WTC11 (cell line): ENCODE results near the gene CLRN3. TPM values are rescaled to one million over a fixed set of nuclear protein-coding genes. Genes with fewer than 3 reads are reported as not detected.
A peak's percentile ranks its signal among the peaks of the same experiment; 100 is the strongest.

Experiments
- ATAC-seq: fragments of 200-7000 bp; cut with Tn5 transposase; 2 replicates; pipeline ENCODE4 v1.10.0; 2021; ENCODE audit warnings: mild to moderate bottlenecking, moderate library complexity
- CTCF ChIA-PET: fragments of 300-600 bp; sonication (Branson Sonifier 250); formaldehyde crosslinking; loops from one replicate; lab custom pipeline; 2021; ENCODE audit warnings: antibody characterized with exemption; lab: Charles Lee
- POLR2A ChIA-PET: fragments of 350-600 bp; sonication (Branson Sonifier 250); formaldehyde crosslinking; loops from one replicate; lab custom pipeline; 2021; ENCODE audit warnings: antibody characterized with exemption; lab: Charles Lee
- DNase-seq: peaks from one replicate; pipeline ENCODE4 v3.0.0; 2021; ENCODE audit warnings: low spot score
- H3K27ac Mint-ChIP-seq: 2 replicates; pipeline ENCODE4 v1.8.0; 2021; ENCODE audit warnings: mixed read lengths
- H3K27me3 Mint-ChIP-seq: 2 replicates; pipeline ENCODE4 v1.8.0; 2021; ENCODE audit warnings: low read depth, mild to moderate bottlenecking, moderate library complexity, mixed read lengths
- H3K36me3 Mint-ChIP-seq: 2 replicates; pipeline ENCODE4 v1.8.0; 2021; ENCODE audit warnings: mixed read lengths
- H3K4me1 Mint-ChIP-seq: 2 replicates; pipeline ENCODE4 v1.8.0; 2022; ENCODE audit warnings: mixed read lengths
- H3K4me3 Mint-ChIP-seq: 2 replicates; pipeline ENCODE4 v1.8.0; 2021; ENCODE audit warnings: mild to moderate bottlenecking, moderate library complexity, mixed read lengths
- H3K9me3 Mint-ChIP-seq: 2 replicates; pipeline ENCODE4 v1.8.0; 2021; ENCODE audit warnings: mixed read lengths
- ATF1 ChIP-seq: sonication (generic); formaldehyde crosslinking; IDR thresholded peaks from 2 replicates; pipeline ENCODE4 v1.8.1; 2023; ENCODE audit warnings: mild to moderate bottlenecking, moderate library complexity, missing genetic modification reagents
- CBFB ChIP-seq: sonication (generic); formaldehyde crosslinking; IDR thresholded peaks from 2 replicates; pipeline ENCODE4 v1.8.1; 2022; ENCODE audit warnings: mild to moderate bottlenecking, low read depth, missing genetic modification reagents
- EMX1 ChIP-seq: fragments of 250-450 bp; sonication (Bioruptor Pico); IDR thresholded peaks from 2 replicates; pipeline ENCODE4 v1.8.0; 2021; ENCODE audit warnings: mild to moderate bottlenecking
- ESRRA ChIP-seq: sonication (generic); formaldehyde crosslinking; IDR thresholded peaks from 2 replicates; pipeline ENCODE4 v1.8.1; 2022; ENCODE audit warnings: mild to moderate bottlenecking, missing genetic modification reagents, borderline replicate concordance
- FOXJ3 ChIP-seq: sonication (generic); formaldehyde crosslinking; IDR thresholded peaks from 2 replicates; pipeline ENCODE4 v1.9.0; 2021; ENCODE audit warnings: missing genetic modification reagents, mild to moderate bottlenecking, borderline replicate concordance
- MYBL2 ChIP-seq: sonication (generic); formaldehyde crosslinking; IDR thresholded peaks from 2 replicates; pipeline ENCODE4 v1.8.1; 2023; ENCODE audit warnings: mild to moderate bottlenecking, moderate library complexity, missing genetic modification reagents
- NR2C2 ChIP-seq: sonication (generic); formaldehyde crosslinking; IDR thresholded peaks from 2 replicates; pipeline ENCODE4 v1.8.0; 2022; ENCODE audit warnings: mild to moderate bottlenecking, missing genetic modification reagents
- ZBTB21 ChIP-seq: sonication (generic); formaldehyde crosslinking; IDR thresholded peaks from 2 replicates; pipeline ENCODE4 v1.8.1; 2023; ENCODE audit warnings: mild to moderate bottlenecking, missing genetic modification reagents, borderline replicate concordance
- ZNF138 ChIP-seq: sonication (generic); formaldehyde crosslinking; conservative IDR thresholded peaks from 2 replicates; pipeline ENCODE4 v1.8.1; 2022; ENCODE audit warnings: mild to moderate bottlenecking, moderate library complexity, missing genetic modification reagents
- ZNF232 ChIP-seq: sonication (generic); formaldehyde crosslinking; IDR thresholded peaks from 2 replicates; pipeline ENCODE4 v1.8.0; 2022; ENCODE audit warnings: mild to moderate bottlenecking, missing genetic modification reagents
- ZNF416 ChIP-seq: fragments of 250-450 bp; sonication (Bioruptor Pico); IDR thresholded peaks from 2 replicates; pipeline ENCODE4 v1.9.0; 2021; ENCODE audit warnings: mild to moderate bottlenecking, inconsistent platforms
- ZNF671 ChIP-seq: fragments of 250-450 bp; sonication (Bioruptor Pico); IDR thresholded peaks from 2 replicates; pipeline ENCODE4 v1.8.0; 2021; ENCODE audit warnings: mild to moderate bottlenecking
- total RNA-seq: library from RNA; stranded (reverse); gene quantifications from 3 replicates; pipeline ENCODE4 v1.2.3, GENCODE V29; 2021
- TF ChIP-seq, protein P1 (sequence below): fragments of 250-450 bp; sonication (Bioruptor Pico); IDR thresholded peaks from 2 replicates; pipeline ENCODE4 v1.9.0; 2021; ENCODE audit warnings: mild to moderate bottlenecking, borderline replicate concordance
- TF ChIP-seq, protein P2 (sequence below): sonication (generic); formaldehyde crosslinking; IDR thresholded peaks from 2 replicates; pipeline ENCODE4 v1.8.1; 2023; ENCODE audit warnings: mild to moderate bottlenecking, missing genetic modification reagents
- TF ChIP-seq, protein P3 (sequence below): sonication (generic); formaldehyde crosslinking; IDR thresholded peaks from 2 replicates; pipeline ENCODE4 v1.8.0; 2022; ENCODE audit warnings: mild to moderate bottlenecking, missing genetic modification reagents
- TF ChIP-seq, protein P4 (sequence below): sonication (generic); formaldehyde crosslinking; IDR thresholded peaks from 2 replicates; pipeline ENCODE4 v1.8.1; 2023; ENCODE audit warnings: mild to moderate bottlenecking, missing genetic modification reagents, borderline replicate concordance
- TF ChIP-seq, protein P5 (sequence below): sonication (generic); formaldehyde crosslinking; IDR thresholded peaks from 2 replicates; pipeline ENCODE4 v1.8.1; 2022; ENCODE audit warnings: mild to moderate bottlenecking, missing genetic modification reagents, moderate library complexity, borderline replicate concordance
- TF ChIP-seq, protein P6 (sequence below): sonication (generic); formaldehyde crosslinking; IDR thresholded peaks from 2 replicates; pipeline ENCODE4 v1.8.1; 2023; ENCODE audit warnings: mild to moderate bottlenecking, moderate library complexity, missing genetic modification reagents
- TF ChIP-seq, protein P7 (sequence below): fragments of 250-450 bp; sonication (Bioruptor Pico); conservative IDR thresholded peaks from 2 replicates; pipeline ENCODE4 v1.9.0; 2021; ENCODE audit warnings: mild to moderate bottlenecking

Gene CLRN3
- total RNA-seq, 1 experiment from 2014 or later, result not detected

DNA sequence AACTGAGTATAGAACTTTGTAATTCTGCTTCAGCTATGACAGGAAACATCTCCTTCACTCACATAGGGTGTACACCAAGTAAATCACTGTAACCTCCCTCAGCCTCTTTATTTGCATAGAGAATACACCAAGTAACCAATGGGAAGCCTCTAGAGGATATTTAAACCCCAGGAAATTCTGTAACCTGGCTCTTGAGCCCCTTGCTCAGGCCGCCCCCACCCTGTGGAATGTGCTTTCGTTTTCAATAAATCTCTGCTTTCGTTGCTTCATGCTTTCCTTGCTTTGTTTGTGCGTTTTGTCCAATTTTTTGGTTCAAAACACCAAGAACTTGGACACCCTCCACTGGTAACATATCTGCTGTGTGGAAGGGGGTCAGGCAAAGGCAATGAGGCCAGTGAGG is 60.2 kb downstream of the CLRN3 start:
- no peaks in the 10 kb centered on the region for H3K9me3 Mint-ChIP-seq
- H3K27ac Mint-ChIP-seq, result peak overlapping the region; percentile 60; the same call in 1 of the 2 replicates
- H3K4me1 Mint-ChIP-seq, result peaks cover 6% of the 10 kb centered on the region
- ChIA-PET POLR2A (no interaction called here), CTCF (no interaction called here)
- H3K27me3 Mint-ChIP-seq, result no peaks in the 10 kb centered on the region
- ATAC-seq (peak; percentile 65), DNase-seq (no peak)
- H3K36me3 Mint-ChIP-seq, result no peaks in the 10 kb centered on the region
- TF ChIP-seq NR2C2 (CRISPR knock-in tag) (no peak), EMX1 (CRISPR knock-in tag) (no peak), FOXJ3 (CRISPR knock-in tag) (no peak), ZNF232 (CRISPR knock-in tag) (no peak), ZNF138 (no peak), ZNF416 (no peak)
- TF ChIP-seq, protein P1, sequence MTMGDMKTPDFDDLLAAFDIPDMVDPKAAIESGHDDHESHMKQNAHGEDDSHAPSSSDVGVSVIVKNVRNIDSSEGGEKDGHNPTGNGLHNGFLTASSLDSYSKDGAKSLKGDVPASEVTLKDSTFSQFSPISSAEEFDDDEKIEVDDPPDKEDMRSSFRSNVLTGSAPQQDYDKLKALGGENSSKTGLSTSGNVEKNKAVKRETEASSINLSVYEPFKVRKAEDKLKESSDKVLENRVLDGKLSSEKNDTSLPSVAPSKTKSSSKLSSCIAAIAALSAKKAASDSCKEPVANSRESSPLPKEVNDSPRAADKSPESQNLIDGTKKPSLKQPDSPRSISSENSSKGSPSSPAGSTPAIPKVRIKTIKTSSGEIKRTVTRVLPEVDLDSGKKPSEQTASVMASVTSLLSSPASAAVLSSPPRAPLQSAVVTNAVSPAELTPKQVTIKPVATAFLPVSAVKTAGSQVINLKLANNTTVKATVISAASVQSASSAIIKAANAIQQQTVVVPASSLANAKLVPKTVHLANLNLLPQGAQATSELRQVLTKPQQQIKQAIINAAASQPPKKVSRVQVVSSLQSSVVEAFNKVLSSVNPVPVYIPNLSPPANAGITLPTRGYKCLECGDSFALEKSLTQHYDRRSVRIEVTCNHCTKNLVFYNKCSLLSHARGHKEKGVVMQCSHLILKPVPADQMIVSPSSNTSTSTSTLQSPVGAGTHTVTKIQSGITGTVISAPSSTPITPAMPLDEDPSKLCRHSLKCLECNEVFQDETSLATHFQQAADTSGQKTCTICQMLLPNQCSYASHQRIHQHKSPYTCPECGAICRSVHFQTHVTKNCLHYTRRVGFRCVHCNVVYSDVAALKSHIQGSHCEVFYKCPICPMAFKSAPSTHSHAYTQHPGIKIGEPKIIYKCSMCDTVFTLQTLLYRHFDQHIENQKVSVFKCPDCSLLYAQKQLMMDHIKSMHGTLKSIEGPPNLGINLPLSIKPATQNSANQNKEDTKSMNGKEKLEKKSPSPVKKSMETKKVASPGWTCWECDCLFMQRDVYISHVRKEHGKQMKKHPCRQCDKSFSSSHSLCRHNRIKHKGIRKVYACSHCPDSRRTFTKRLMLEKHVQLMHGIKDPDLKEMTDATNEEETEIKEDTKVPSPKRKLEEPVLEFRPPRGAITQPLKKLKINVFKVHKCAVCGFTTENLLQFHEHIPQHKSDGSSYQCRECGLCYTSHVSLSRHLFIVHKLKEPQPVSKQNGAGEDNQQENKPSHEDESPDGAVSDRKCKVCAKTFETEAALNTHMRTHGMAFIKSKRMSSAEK, result no peak
- TF ChIP-seq, protein P2, sequence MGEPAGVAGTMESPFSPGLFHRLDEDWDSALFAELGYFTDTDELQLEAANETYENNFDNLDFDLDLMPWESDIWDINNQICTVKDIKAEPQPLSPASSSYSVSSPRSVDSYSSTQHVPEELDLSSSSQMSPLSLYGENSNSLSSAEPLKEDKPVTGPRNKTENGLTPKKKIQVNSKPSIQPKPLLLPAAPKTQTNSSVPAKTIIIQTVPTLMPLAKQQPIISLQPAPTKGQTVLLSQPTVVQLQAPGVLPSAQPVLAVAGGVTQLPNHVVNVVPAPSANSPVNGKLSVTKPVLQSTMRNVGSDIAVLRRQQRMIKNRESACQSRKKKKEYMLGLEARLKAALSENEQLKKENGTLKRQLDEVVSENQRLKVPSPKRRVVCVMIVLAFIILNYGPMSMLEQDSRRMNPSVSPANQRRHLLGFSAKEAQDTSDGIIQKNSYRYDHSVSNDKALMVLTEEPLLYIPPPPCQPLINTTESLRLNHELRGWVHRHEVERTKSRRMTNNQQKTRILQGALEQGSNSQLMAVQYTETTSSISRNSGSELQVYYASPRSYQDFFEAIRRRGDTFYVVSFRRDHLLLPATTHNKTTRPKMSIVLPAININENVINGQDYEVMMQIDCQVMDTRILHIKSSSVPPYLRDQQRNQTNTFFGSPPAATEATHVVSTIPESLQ (CRISPR knock-in tag), result no peak
- TF ChIP-seq, protein P3, sequence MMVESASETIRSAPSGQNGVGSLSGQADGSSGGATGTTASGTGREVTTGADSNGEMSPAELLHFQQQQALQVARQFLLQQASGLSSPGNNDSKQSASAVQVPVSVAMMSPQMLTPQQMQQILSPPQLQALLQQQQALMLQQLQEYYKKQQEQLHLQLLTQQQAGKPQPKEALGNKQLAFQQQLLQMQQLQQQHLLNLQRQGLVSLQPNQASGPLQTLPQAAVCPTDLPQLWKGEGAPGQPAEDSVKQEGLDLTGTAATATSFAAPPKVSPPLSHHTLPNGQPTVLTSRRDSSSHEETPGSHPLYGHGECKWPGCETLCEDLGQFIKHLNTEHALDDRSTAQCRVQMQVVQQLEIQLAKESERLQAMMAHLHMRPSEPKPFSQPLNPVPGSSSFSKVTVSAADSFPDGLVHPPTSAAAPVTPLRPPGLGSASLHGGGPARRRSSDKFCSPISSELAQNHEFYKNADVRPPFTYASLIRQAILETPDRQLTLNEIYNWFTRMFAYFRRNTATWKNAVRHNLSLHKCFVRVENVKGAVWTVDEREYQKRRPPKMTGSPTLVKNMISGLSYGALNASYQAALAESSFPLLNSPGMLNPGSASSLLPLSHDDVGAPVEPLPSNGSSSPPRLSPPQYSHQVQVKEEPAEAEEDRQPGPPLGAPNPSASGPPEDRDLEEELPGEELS (CRISPR knock-in tag), result no peak
- TF ChIP-seq, protein P4, sequence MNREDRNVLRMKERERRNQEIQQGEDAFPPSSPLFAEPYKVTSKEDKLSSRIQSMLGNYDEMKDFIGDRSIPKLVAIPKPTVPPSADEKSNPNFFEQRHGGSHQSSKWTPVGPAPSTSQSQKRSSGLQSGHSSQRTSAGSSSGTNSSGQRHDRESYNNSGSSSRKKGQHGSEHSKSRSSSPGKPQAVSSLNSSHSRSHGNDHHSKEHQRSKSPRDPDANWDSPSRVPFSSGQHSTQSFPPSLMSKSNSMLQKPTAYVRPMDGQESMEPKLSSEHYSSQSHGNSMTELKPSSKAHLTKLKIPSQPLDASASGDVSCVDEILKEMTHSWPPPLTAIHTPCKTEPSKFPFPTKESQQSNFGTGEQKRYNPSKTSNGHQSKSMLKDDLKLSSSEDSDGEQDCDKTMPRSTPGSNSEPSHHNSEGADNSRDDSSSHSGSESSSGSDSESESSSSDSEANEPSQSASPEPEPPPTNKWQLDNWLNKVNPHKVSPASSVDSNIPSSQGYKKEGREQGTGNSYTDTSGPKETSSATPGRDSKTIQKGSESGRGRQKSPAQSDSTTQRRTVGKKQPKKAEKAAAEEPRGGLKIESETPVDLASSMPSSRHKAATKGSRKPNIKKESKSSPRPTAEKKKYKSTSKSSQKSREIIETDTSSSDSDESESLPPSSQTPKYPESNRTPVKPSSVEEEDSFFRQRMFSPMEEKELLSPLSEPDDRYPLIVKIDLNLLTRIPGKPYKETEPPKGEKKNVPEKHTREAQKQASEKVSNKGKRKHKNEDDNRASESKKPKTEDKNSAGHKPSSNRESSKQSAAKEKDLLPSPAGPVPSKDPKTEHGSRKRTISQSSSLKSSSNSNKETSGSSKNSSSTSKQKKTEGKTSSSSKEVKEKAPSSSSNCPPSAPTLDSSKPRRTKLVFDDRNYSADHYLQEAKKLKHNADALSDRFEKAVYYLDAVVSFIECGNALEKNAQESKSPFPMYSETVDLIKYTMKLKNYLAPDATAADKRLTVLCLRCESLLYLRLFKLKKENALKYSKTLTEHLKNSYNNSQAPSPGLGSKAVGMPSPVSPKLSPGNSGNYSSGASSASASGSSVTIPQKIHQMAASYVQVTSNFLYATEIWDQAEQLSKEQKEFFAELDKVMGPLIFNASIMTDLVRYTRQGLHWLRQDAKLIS, result no peak
- TF ChIP-seq, protein P5, sequence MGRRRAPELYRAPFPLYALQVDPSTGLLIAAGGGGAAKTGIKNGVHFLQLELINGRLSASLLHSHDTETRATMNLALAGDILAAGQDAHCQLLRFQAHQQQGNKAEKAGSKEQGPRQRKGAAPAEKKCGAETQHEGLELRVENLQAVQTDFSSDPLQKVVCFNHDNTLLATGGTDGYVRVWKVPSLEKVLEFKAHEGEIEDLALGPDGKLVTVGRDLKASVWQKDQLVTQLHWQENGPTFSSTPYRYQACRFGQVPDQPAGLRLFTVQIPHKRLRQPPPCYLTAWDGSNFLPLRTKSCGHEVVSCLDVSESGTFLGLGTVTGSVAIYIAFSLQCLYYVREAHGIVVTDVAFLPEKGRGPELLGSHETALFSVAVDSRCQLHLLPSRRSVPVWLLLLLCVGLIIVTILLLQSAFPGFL (CRISPR knock-in tag), result no peak
- no peak overlapping the region for H3K4me3 Mint-ChIP-seq

DNA sequence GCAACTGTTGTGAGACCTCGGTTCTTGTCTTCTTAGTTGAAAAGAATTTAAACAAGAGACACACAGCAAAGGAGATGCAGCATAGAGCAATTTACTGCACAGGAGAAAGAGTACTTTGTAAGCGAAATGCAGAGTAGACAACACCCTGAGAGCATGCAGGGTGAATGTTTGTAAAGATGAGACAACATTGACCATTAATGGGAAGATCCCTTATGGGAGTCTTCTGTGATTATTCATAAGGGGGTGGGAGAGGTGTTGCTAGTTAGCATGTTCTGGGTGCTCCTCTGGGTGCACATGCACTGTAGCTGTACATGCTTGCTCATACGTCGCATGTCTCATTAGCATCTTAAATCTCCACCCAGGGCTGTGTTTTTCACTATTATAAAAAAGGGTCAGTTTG is 62.3 kb downstream of the CLRN3 start:
- DNase-seq, result no peak
- Mint-ChIP-seq H3K27me3 (no peaks in the 10 kb centered on the region), H3K4me3 (no peak overlapping the region), H3K9me3 (no peaks in the 10 kb centered on the region), H3K27ac (no peak overlapping the region), H3K36me3 (no peaks in the 10 kb centered on the region), H3K4me1 (peaks cover 12% of the 10 kb centered on the region)
- no peak for ATAC-seq
- ChIA-PET POLR2A (no interaction called here), CTCF (interaction anchor here (1.5 kb wide), 1 partner anchor 115 kb away, joined by 6 read pairs; no protein-coding TSS in a partner anchor)
- TF ChIP-seq ATF1 (CRISPR knock-in tag) (no peak), MYBL2 (CRISPR knock-in tag) (no peak), CBFB (CRISPR knock-in tag) (no peak), ESRRA (no peak), ZNF671 (no peak), ZBTB21 (CRISPR knock-in tag) (no peak)
- TF ChIP-seq, protein P6, sequence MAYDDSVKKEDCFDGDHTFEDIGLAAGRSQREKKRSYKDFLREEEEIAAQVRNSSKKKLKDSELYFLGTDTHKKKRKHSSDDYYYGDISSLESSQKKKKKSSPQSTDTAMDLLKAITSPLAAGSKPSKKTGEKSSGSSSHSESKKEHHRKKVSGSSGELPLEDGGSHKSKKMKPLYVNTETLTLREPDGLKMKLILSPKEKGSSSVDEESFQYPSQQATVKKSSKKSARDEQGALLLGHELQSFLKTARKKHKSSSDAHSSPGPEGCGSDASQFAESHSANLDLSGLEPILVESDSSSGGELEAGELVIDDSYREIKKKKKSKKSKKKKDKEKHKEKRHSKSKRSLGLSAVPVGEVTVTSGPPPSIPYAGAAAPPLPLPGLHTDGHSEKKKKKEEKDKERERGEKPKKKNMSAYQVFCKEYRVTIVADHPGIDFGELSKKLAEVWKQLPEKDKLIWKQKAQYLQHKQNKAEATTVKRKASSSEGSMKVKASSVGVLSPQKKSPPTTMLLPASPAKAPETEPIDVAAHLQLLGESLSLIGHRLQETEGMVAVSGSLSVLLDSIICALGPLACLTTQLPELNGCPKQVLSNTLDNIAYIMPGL (CRISPR knock-in tag), result no peak
- TF ChIP-seq, protein P7, sequence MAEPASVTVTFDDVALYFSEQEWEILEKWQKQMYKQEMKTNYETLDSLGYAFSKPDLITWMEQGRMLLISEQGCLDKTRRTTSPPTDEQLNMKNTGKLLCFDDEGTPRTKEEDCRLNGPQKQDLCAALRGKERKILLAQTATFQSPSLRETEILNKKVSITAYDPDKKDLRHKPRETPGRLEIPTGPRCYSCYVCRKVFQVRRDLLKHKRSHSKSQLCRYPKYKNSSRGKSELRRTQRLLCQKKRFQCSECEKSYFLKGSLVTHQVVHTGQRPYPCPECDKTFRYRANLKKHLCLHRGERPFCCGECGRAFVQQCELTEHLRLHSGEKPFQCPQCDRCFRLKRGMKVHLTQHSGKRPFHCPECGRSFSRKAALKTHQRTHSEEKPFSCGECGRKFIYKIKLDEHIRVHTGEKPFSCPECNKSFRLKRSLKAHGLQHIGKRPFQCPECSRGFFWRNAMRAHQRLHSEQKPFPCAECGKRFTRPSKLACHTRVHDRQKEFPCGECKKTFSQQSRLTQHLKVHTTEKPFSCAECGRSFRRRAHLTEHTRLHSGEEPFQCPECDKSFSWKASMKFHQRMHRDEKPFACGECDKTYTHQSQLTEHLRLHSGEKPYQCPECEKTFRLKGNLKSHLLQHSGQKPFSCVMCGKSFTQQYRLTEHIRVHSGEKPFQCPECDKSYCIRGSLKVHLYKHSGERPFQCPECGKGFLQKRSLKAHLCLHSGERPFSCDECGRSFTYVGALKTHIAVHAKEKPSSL (CRISPR knock-in tag), result no peak
